ENCODE measurements around the gene ADAM15.
A peak's percentile ranks its signal among the peaks of the same experiment; 100 is the strongest.

ADAM15 gene

DNA sequence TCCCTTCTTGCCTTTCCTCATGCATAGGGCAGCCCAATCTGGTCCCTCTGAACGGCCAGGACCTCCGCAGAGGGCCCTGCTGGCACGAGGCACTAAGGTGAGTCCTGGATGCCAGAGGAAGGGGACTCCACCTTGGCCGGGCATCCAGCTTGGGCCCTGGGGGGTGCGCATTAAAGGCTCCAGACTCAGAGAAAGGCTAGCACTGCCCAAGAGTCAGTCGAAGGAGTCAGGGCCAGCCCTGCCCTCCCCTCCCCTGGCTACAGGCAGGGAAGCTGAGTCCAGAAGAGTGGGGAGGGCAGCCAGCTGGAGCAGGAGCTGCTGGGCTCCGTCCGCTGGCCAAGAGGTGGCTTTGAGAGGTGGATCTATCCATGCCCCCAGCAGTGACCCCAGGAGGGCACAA lies 9.6 kb downstream of the ADAM15 start:
- Histone ChIP-seq H3K4me3 (ENCODE audit: low read depth, low read length) (no peak overlapping the region), H3K27me3 (ENCODE audit: control insufficient read depth, insufficient read depth, low read length) (peaks cover 5% of the 10 kb centered on the region; the same call in 1 of the 2 replicates), H3K27ac (ENCODE audit: low read depth, low read length) (no peak overlapping the region), H3K9me3 (ENCODE audit: control insufficient read depth, insufficient read depth, low read length) (no peaks in the 10 kb centered on the region), H3K4me1 (ENCODE audit: control insufficient read depth, insufficient read depth, low read length) (peaks cover 16% of the 10 kb centered on the region), H3K9ac (ENCODE audit: low read depth, low read length) (no peak overlapping the region), H3K36me3 (ENCODE audit: control insufficient read depth, insufficient read depth, low read length) (peaks cover 13% of the 10 kb centered on the region; the same call in 1 of the 2 replicates)

DNA sequence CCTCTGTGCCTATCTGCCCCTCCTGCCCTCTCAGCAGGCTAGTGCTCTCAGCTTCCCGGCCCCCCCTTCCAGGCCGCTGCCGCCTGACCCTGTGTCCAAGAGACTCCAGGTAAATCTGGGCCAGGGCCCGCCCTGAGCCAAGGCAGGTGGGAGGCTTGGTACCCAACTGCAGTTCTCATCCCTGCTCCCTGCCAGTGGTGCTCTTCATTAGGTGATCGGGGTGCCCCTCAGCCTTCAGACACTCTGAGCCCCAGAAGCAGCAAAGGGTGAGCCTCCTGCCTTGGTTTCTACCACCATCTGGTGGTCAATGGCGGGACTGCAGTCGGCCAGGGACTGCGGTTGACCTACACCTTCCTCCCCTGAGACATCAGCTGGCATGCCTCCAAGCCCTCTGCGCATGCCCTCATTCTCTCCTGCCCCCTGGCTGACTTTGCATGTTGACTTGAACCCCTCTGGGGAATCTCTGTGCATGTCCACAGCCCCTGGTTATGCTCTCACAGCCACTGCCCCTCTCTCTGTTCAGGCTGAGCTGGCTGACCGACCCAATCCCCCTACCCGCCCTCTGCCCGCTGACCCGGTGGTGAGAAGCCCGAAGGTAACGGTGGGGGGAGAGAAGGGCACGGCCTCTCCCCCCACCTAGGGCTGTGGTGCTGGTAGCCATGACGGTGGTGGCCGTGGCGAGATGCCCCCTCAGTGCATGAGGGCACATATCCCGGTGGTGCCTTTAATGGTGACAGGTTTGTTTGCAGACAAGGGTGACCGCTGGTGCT lies 10.4 kb downstream of the ADAM15 start:
- peak overlapping the region; percentile 43; the same call in 1 of the 2 replicates for H3K4me3 ChIP-seq (ENCODE audit: low read depth, low read length)
- no peak overlapping the region for H3K9ac ChIP-seq (ENCODE audit: low read depth, low read length)
- peaks cover 16% of the 10 kb centered on the region for H3K4me1 ChIP-seq (ENCODE audit: control insufficient read depth, insufficient read depth, low read length)
- H3K36me3 ChIP-seq (ENCODE audit: control insufficient read depth, insufficient read depth, low read length): peaks cover 13% of the 10 kb centered on the region; the same call in 1 of the 2 replicates
- H3K9me3 ChIP-seq (ENCODE audit: control insufficient read depth, insufficient read depth, low read length): no peaks in the 10 kb centered on the region
- H3K27me3 ChIP-seq (ENCODE audit: control insufficient read depth, insufficient read depth, low read length): peaks cover 5% of the 10 kb centered on the region; the same call in 1 of the 2 replicates
- H3K27ac ChIP-seq (ENCODE audit: low read depth, low read length): no peak overlapping the region

DNA sequence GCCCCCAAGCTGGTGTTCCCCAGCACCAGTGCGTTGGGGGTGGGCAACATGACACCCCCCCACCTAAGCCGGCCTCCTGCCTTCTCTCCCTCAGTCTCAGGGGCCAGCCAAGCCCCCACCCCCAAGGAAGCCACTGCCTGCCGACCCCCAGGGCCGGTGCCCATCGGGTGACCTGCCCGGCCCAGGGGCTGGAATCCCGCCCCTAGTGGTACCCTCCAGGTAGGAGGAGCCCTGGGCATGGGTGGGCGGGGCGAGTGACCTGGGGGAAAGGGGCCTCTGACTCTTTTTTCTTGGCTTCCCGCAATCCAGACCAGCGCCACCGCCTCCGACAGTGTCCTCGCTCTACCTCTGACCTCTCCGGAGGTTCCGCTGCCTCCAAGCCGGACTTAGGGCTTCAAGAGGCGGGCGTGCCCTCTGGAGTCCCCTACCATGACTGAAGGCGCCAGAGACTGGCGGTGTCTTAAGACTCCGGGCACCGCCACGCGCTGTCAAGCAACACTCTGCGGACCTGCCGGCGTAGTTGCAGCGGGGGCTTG lies 11.1 kb downstream of the ADAM15 start:
- H3K9me3 ChIP-seq (ENCODE audit: control insufficient read depth, insufficient read depth, low read length): no peaks in the 10 kb centered on the region
- H3K9ac ChIP-seq (ENCODE audit: low read depth, low read length): no peak overlapping the region
- peaks cover 16% of the 10 kb centered on the region for H3K4me1 ChIP-seq (ENCODE audit: control insufficient read depth, insufficient read depth, low read length)
- peak overlapping the region; percentile 94 for H3K4me3 ChIP-seq (ENCODE audit: low read depth, low read length)
- H3K36me3 ChIP-seq (ENCODE audit: control insufficient read depth, insufficient read depth, low read length): peaks cover 17% of the 10 kb centered on the region; the same call in 1 of the 2 replicates
- peak overlapping the region; percentile 20 for H3K27ac ChIP-seq (ENCODE audit: low read depth, low read length)
- peaks cover 5% of the 10 kb centered on the region; the same call in 1 of the 2 replicates for H3K27me3 ChIP-seq (ENCODE audit: control insufficient read depth, insufficient read depth, low read length)

DNA sequence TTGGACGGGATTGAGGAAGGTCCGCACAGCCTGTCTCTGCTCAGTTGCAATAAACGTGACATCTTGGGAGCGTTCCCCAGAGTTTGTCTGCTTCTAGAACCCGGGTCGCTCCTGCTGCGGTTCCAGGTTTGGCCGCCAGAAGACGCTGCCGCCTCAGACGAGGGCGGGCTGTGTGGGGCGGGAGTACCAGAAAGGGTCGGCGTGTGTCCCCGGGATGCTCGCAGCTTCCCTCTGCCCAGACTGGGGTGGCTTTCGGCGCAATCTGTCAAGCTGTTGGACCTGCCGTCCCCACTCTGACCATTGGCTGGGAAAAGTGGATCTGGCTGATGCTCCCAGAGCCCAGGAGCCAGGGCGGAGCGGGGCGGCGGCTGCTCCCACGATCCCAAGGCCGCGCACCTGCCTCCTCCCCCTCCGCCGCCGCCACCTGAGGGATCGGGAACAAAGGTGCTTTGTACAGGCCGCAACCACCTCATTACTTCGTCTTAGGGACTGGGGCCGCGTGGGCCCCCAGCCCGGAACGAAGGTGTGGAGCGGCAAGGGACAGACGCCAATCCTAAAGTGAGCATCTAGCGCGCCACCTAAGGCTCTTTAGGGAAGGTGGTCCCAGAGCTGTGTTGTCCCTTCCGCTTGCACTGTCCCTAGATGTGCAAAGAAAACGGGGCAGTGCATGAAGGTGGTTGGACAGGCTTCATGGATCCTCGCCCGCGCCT lies 11.7 kb downstream of the ADAM15 start:
- H3K36me3 ChIP-seq (ENCODE audit: control insufficient read depth, insufficient read depth, low read length): peaks cover 15% of the 10 kb centered on the region
- H3K4me3 ChIP-seq (ENCODE audit: low read depth, low read length): peak overlapping the region; percentile 94
- no peak overlapping the region for H3K9ac ChIP-seq (ENCODE audit: low read depth, low read length)
- peak overlapping the region; percentile 20 for H3K27ac ChIP-seq (ENCODE audit: low read depth, low read length)
- no peaks in the 10 kb centered on the region for H3K9me3 ChIP-seq (ENCODE audit: control insufficient read depth, insufficient read depth, low read length)
- H3K27me3 ChIP-seq (ENCODE audit: control insufficient read depth, insufficient read depth, low read length): peaks cover 5% of the 10 kb centered on the region; the same call in 1 of the 2 replicates
- peaks cover 16% of the 10 kb centered on the region for H3K4me1 ChIP-seq (ENCODE audit: control insufficient read depth, insufficient read depth, low read length)

- peaks cover 5% of the 10 kb centered on the region; the same call in 1 of the 2 replicates for H3K27me3 ChIP-seq (ENCODE audit: control insufficient read depth, insufficient read depth, low read length)
- peaks cover 16% of the 10 kb centered on the region for H3K36me3 ChIP-seq (ENCODE audit: control insufficient read depth, insufficient read depth, low read length)
- H3K9me3 ChIP-seq (ENCODE audit: control insufficient read depth, insufficient read depth, low read length): no peaks in the 10 kb centered on the region
- peak within 1 kb of the TSS; percentile 77 for H3K9ac ChIP-seq (ENCODE audit: low read depth, low read length)
- peaks cover 16% of the 10 kb centered on the region for H3K4me1 ChIP-seq (ENCODE audit: control insufficient read depth, insufficient read depth, low read length)
- H3K27ac ChIP-seq (ENCODE audit: low read depth, low read length): peak within 1 kb of the TSS; percentile 95
- H3K4me3 ChIP-seq (ENCODE audit: low read depth, low read length): peak within 1 kb of the TSS; percentile 94
Measured at GRCh38 chr1:155063550-155064110, 12.5 kb downstream of the ADAM15 start, which contains the start of gene EFNA4. Gene EFNA4 (plus strand): TSS chr1:155063740. CDS start chr1:155063824, 84 bp downstream.

DNA sequence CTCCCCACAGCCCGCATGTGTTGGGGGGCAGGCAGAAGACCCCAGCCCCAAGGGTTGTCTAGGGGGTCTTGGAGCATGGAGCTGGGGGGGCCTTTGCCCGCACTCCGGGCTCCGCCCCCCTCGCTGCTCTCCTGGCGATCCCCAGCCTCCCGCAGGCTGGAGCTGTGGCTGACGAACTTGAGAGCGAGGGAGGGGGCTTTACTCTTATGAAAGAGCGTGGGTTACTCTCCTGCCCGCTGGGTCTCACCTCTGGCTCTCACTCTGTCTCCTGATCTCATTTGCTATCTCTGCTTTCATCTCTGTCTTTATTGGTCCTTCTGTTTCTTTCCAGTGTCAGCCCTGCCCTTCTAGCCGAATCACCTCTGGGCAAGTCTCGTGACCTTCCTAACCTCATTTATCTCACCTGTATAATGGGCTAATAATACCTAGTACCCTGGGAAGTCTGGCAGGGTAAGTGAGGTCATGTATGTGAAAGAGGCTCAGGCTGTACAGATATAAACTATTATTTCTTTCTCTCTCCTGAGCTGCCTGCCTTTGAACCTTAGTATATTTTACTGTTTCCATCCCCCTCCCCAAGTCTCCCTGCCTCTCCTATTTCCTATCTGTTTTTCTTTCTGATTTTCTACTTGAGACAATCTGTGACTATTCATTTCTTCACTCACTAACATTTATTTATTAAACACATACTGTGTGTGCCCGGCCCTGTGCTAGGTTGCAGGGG lies 13.2 kb downstream of the ADAM15 start:
- Histone ChIP-seq H3K36me3 (ENCODE audit: control insufficient read depth, insufficient read depth, low read length) (peaks cover 22% of the 10 kb centered on the region), H3K9me3 (ENCODE audit: control insufficient read depth, insufficient read depth, low read length) (no peaks in the 10 kb centered on the region), H3K27me3 (ENCODE audit: control insufficient read depth, insufficient read depth, low read length) (peaks cover 5% of the 10 kb centered on the region; the same call in 1 of the 2 replicates), H3K9ac (ENCODE audit: low read depth, low read length) (peak overlapping the region; percentile 77), H3K4me3 (ENCODE audit: low read depth, low read length) (peak overlapping the region; percentile 94), H3K27ac (ENCODE audit: low read depth, low read length) (peak overlapping the region; percentile 95), H3K4me1 (ENCODE audit: control insufficient read depth, insufficient read depth, low read length) (peaks cover 16% of the 10 kb centered on the region)

DNA sequence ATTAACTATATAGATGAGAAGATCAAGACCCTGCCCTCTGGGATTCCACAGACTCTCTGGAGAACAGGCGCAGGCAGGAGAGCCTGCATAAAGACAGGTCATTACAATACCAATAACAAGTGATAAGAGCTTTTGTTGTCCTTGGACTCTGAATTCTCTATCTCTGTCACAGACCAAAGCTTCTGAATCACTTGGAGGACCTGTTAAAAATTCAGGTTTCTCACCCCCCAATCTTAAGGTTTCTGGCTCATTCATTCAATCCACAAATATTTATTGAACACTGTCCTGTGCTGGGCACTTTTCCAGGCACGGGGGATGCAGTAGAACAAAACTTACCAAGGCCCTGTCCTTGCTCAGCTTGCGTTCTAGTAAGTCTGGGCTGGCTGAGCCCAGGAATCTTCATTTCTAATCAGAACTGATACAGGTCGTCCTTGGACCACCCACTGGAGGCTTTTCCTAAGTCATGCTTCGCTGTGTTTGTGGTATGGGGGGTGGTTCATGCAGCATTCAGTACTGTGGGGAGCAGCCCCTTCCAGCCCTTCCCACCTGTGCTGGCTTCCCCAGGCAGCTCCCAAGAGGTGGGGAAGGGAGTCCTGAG lies 13.8 kb downstream of the ADAM15 start:
- no peak overlapping the region for H3K9ac ChIP-seq (ENCODE audit: low read depth, low read length)
- peak overlapping the region; percentile 94 for H3K4me3 ChIP-seq (ENCODE audit: low read depth, low read length)
- peak overlapping the region; percentile 64 for H3K27ac ChIP-seq (ENCODE audit: low read depth, low read length)
- H3K36me3 ChIP-seq (ENCODE audit: control insufficient read depth, insufficient read depth, low read length): peaks cover 25% of the 10 kb centered on the region
- H3K27me3 ChIP-seq (ENCODE audit: control insufficient read depth, insufficient read depth, low read length): peaks cover 5% of the 10 kb centered on the region; the same call in 1 of the 2 replicates
- H3K4me1 ChIP-seq (ENCODE audit: control insufficient read depth, insufficient read depth, low read length): peaks cover 16% of the 10 kb centered on the region
- H3K9me3 ChIP-seq (ENCODE audit: control insufficient read depth, insufficient read depth, low read length): no peaks in the 10 kb centered on the region

DNA sequence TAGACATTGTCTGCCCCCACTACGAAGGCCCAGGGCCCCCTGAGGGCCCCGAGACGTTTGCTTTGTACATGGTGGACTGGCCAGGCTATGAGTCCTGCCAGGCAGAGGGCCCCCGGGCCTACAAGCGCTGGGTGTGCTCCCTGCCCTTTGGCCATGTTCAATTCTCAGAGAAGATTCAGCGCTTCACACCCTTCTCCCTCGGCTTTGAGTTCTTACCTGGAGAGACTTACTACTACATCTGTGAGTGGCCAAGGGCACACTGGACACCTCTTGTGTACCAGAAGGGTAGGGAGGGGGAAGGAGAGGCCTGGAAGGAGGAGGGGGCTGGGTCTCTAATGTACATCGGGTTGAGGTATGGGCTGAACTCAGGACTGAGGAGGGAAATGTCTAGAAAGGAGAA lies 15.7 kb downstream of the ADAM15 start:
- Histone ChIP-seq H3K4me3 (ENCODE audit: low read depth, low read length) (no peak overlapping the region), H3K27ac (ENCODE audit: low read depth, low read length) (no peak overlapping the region), H3K36me3 (ENCODE audit: control insufficient read depth, insufficient read depth, low read length) (peaks cover 25% of the 10 kb centered on the region), H3K27me3 (ENCODE audit: control insufficient read depth, insufficient read depth, low read length) (peaks cover 14% of the 10 kb centered on the region; the same call in 1 of the 2 replicates), H3K9me3 (ENCODE audit: control insufficient read depth, insufficient read depth, low read length) (no peaks in the 10 kb centered on the region), H3K4me1 (ENCODE audit: control insufficient read depth, insufficient read depth, low read length) (peaks cover 18% of the 10 kb centered on the region), H3K9ac (ENCODE audit: low read depth, low read length) (no peak overlapping the region)

DNA sequence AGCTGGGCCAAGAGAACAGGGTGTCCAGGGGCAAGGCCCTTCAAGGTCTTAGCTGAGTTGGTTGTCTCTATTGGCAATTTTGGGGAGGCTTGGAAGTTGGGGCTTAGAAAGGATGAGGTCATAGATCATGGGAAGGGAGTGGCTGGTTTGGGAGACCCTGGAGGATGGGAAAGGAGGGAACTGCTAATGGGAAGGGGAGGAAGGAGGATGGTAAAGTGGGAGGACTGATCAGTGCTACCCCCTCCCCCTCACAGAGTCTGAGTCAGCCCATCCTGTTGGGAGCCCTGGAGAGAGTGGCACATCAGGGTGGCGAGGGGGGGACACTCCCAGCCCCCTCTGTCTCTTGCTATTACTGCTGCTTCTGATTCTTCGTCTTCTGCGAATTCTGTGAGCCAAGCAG lies 17.5 kb downstream of the ADAM15 start:
- no peak overlapping the region for H3K9ac ChIP-seq (ENCODE audit: low read depth, low read length)
- H3K36me3 ChIP-seq (ENCODE audit: control insufficient read depth, insufficient read depth, low read length): peaks cover 25% of the 10 kb centered on the region
- H3K9me3 ChIP-seq (ENCODE audit: control insufficient read depth, insufficient read depth, low read length): no peaks in the 10 kb centered on the region
- no peak overlapping the region for H3K27ac ChIP-seq (ENCODE audit: low read depth, low read length)
- H3K4me1 ChIP-seq (ENCODE audit: control insufficient read depth, insufficient read depth, low read length): peaks cover 30% of the 10 kb centered on the region
- H3K4me3 ChIP-seq (ENCODE audit: low read depth, low read length): no peak overlapping the region
- peaks cover 23% of the 10 kb centered on the region for H3K27me3 ChIP-seq (ENCODE audit: control insufficient read depth, insufficient read depth, low read length)

Data from HUES48 (cell line).